ENCODE measurements around the gene GRIK5. TPM values are rescaled to one million over a fixed set of nuclear protein-coding genes. Genes with fewer than 3 reads are reported as not detected.
A peak's percentile ranks its signal among the peaks of the same experiment; 100 is the strongest.
"Not testable (repeated sequence)": the region's sequence is repeated elsewhere in the genome, so short reads cannot be mapped to it uniquely, and the experiment has no call there.

The GRIK5 gene
- polyA plus RNA-seq, 6 donors from 2014 or later = not detected

DNA sequence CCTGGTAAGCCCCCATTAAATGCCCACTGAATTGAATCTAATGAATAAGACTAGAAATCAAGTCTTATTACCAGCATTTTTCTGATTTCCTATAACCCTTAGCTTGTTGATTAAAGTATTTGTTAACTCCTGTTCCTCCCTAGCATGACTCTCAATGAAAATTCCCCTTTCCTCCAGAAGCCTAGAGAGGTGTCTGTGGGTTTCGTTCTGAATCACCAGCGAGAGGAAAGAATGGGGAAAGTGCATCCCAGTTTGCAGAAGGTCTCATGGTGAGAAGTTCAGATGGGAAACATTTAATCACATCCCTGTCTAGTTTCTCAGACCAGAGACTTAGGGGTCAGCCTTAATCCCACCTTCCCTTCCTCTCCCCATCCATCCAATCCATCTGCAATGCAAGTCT, 35.4 kb upstream of the GRIK5 start:
- no peak for DNase-seq
- Mint-ChIP-seq H3K4me1 (peaks cover 47 to 58% (median 57%) of the 10 kb centered on the region in 3 donors), H3K27ac (peak overlapping the region in 4 of 6 donors; percentile 7 to 78 (median 44)), H3K36me3 (peaks cover 0 to 9% of the 10 kb centered on the region in 2 donors), H3K4me3 (no peak overlapping the region), H3K27me3 (no peaks in the 10 kb centered on the region), H3K9me3 (no peaks in the 10 kb centered on the region)
- no peak for ATAC-seq (ENCODE audit: low read depth in 2 of 2)

DNA sequence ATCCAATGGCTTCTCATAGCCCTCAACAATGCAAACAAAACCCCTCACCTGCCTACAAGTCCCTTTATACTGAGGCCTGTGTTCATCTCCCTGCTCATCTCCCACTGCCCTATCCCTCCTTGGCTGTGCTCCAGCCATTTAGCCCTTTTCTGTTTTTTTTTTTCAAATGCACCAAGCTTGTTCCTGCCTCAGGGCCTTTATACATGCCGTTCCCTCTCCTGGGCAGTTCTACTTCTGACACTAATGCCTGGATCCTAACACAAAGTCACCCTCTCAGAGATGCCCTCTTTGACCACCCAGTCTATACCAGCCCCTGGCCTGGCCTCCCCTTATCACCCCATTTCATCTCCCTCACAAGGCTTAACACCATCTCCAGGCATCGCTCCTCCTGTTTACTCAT, 32.9 kb upstream of the GRIK5 start:
- Mint-ChIP-seq H3K27me3 (no peaks in the 10 kb centered on the region), H3K4me3 (peak overlapping the region in 2 of 8 donors; percentile 7 to 51), H3K4me1 (peaks cover 38 to 47% (median 42%) of the 10 kb centered on the region in 3 donors), H3K27ac (peak overlapping the region in 5 of 6 donors; percentile 5 to 87 (median 27)), H3K9me3 (no peaks in the 10 kb centered on the region), H3K36me3 (peaks cover 0 to 9% of the 10 kb centered on the region in 2 donors)
- ATAC-seq (ENCODE audit: low read depth in 2 of 2) (no peak), DNase-seq (no peak)

DNA sequence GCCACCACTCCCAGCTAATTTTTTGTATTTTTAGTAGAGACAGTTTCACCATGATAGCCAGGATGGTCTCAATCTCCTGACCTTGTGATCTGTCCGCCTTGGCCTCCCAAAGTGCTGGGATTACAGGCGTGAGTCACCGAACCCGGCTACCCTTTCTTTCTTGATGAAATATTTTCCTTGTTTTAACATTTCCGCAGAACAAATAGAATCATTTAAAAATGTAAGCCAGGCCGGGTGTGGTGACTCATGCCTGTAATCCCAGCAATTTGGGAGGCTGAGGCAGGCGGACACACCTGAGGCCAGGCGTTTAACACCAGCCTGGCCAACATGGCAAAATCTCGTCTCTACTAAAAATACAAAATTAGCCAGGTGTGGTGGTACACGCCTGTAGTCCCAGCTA, 30.2 kb upstream of the GRIK5 start:
- DNase-seq; H3K4me3 Mint-ChIP-seq; H3K27me3 Mint-ChIP-seq; ATAC-seq (ENCODE audit: low read depth in 2 of 2); H3K9me3 Mint-ChIP-seq; H3K36me3 Mint-ChIP-seq: not testable (repeated sequence)
- Mint-ChIP-seq H3K27ac (peak overlapping the region in 1 of 6 donors; percentile 57), H3K4me1 (peaks cover 22 to 27% (median 25%) of the 10 kb centered on the region in 3 donors)

DNA sequence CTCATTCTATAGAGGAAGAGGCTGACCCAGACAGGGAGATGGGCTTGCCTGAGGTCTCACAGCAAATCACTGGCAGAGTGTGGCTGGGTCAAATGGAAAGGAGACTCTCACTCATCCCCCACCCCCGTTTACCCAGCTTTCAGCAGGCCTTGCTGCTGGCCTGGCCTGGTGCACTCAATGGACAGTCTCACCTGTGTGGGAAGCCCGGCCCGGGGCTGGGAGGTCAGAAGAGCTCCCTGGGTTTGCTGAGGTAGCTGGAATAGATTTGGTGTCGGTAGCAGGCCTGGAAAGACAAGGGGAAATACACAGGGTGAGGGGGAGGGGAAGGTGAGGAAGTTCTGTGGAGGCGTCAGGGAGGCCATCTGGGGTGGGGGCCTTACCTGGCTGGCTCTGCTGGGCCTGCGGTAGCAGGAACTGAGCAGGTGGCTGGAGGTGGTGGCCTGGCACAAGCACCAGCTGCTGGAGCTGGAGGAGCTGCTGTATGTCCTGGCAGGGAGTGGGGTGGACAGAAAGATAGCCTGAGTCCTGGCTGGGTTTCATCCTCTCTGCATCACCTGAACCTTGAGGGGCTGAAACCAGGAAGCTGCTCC, 29.4 kb upstream of the GRIK5 start:
- H3K27ac Mint-ChIP-seq = peak overlapping the region in 2 of 6 donors; percentile 54 to 57
- H3K4me1 Mint-ChIP-seq = peaks cover 15 to 25% (median 19%) of the 10 kb centered on the region in 3 donors
- H3K36me3 Mint-ChIP-seq = peaks cover 5 to 8% of the 10 kb centered on the region in 2 donors
- ATAC-seq (ENCODE audit: low read depth in 2 of 2) = no peak
- H3K27me3 Mint-ChIP-seq = no peaks in the 10 kb centered on the region
- no peaks in the 10 kb centered on the region for H3K9me3 Mint-ChIP-seq
- peak overlapping the region in 1 of 8 donors; percentile 50 for H3K4me3 Mint-ChIP-seq
- no peak for DNase-seq

DNA sequence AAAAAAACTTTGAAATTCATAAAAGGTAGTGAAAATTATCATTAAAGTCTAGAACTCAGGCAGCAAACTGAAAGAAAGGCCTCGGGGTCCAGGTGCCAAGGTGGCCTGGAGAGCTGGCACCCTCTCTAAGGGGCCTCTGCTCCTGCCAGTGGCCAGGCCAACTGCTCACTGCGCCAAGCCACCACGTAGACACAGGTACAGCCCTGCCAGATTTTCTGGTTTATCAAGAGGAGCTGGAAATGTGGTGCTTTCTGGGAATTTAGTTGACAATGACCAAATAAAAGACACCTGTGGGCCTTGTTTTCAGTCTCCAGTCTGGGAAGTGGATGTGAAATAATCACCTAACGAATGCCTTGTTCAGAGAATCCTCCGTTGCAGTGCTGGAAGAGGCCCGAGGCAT, 28.8 kb upstream of the GRIK5 start:
- Mint-ChIP-seq H3K36me3 (peaks cover 5 to 14% of the 10 kb centered on the region in 2 donors), H3K4me1 (peaks cover 17 to 27% (median 19%) of the 10 kb centered on the region in 3 donors), H3K4me3 (no peak overlapping the region), H3K9me3 (no peaks in the 10 kb centered on the region), H3K27me3 (no peaks in the 10 kb centered on the region), H3K27ac (no peak overlapping the region)
- no peak for DNase-seq
- no peak for ATAC-seq (ENCODE audit: low read depth in 2 of 2)

DNA sequence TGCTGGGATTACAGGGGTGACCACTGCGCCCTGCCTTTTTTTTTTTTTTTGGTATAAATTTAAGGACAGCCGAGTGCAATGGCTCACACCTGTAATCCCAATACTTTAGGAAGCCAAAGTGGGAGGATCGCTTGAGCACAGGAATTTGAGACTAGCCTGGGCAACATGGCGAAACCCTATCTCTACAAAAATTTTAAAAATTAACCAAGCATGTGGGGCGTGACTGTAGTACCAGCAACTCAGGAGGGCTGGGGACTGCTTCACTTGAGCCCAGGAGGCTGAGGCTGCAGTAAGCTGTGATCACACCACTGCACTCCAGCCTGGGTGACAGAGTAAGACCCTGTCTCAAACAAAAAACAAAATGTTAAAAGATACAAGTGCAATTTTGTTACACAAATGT, 27.5 kb upstream of the GRIK5 start:
- H3K4me1 Mint-ChIP-seq = peaks cover 9 to 24% (median 12%) of the 10 kb centered on the region in 3 donors
- DNase-seq = no peak
- peaks cover 5 to 14% of the 10 kb centered on the region in 2 donors for H3K36me3 Mint-ChIP-seq
- no peaks in the 10 kb centered on the region for H3K27me3 Mint-ChIP-seq
- H3K27ac Mint-ChIP-seq = no peak overlapping the region
- no peak for ATAC-seq (ENCODE audit: low read depth in 2 of 2)
- H3K9me3 Mint-ChIP-seq = no peaks in the 10 kb centered on the region
- H3K4me3 Mint-ChIP-seq = no peak overlapping the region

DNA sequence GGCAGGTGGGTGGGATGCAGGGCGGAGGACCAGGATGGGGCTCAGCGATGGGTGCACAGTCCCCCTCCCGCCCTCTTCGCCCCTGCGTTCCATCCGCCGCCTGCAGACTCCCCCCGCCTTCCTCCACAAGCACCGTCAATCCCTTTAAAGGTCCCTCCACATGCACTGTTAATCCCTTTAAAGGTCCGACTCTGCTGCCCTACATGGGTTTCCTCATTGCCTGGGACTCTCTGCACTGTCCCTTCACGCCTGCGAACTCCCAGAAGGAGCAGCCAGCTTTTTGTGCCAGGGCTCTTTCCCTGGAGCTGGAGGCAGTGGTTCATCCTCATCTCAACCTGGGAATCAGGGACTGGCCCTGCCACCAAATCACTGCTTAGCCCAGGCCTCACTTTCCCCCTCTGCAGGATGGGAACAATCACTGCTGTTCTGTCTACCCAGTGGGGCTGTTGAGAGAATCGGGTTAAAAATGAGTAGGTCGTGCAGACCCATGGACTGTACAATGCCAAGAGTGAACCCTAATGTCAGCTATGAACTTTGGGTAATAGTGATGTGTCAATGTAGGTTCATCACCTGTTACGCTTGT, 26.3 kb upstream of the GRIK5 start:
- peaks cover 5 to 14% of the 10 kb centered on the region in 2 donors for H3K36me3 Mint-ChIP-seq
- ATAC-seq (ENCODE audit: low read depth in 2 of 2) (no peak), DNase-seq (no peak)
- H3K27me3 Mint-ChIP-seq = no peaks in the 10 kb centered on the region
- peak overlapping the region in 2 of 6 donors; percentile 30 to 50 for H3K27ac Mint-ChIP-seq
- H3K4me1 Mint-ChIP-seq = peaks cover 15 to 26% (median 15%) of the 10 kb centered on the region in 3 donors
- no peak overlapping the region for H3K4me3 Mint-ChIP-seq
- H3K9me3 Mint-ChIP-seq = no peaks in the 10 kb centered on the region

DNA sequence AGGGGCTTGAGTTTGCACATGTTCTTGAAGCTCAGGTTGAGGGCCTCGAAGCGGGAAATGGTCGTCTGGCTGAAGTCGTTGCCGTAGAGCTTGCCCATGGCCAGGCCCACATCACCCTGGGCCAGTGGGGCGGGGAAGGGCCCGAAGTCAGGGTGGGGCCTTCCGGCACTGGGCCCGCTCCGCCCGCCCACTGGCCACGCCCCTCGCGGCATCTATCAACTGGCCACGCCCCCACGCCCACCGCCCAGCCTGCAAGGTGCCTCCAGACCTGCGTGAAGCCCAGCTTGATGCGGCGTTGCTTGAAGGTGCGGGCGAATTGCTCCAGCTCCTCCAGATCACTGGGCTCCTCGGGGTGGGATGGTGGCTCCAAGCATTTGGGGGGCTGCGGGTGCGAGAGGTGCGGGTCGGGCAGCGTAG, 25.8 kb upstream of the GRIK5 start:
- Mint-ChIP-seq H3K27me3 (no peaks in the 10 kb centered on the region), H3K4me1 (peaks cover 15 to 28% (median 21%) of the 10 kb centered on the region in 3 donors), H3K36me3 (peaks cover 5 to 19% of the 10 kb centered on the region in 2 donors), H3K9me3 (no peaks in the 10 kb centered on the region), H3K27ac (no peak overlapping the region), H3K4me3 (no peak overlapping the region)
- ATAC-seq (ENCODE audit: low read depth in 2 of 2) (no peak), DNase-seq (no peak)

DNA sequence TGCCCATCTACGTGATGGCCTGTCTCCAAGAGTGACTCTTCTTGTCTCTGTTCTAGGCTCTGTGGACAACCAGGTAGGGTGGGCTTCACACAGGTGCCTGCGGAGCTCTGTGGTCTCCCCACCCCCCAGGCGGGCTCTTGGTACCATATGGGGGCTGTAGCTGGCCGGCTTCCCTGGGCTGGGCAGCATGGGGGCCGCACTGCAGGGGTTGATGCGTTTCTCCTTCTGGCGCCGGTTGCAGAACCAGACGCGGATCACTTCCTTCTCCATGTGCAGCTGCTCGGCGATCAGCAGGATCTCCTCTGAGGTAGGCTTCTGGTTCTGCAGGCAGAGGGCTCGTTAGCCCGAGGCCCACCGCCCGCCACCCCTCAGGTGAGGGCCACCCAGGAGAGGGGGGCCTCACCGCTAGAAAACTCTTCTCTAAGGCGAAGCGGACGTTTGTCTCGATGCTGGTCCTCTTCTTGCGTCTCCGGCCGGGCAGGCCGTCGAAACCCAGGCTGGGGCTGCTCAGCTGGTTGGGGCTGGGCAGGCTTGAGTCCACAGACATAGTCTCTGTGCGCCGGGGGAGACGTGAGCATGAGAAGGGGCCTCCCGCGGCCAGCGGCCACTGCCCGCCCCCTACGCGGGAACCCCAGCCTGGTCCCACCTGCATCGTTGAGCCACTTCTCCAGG, 25.3 kb upstream of the GRIK5 start:
- no peaks in the 10 kb centered on the region for H3K9me3 Mint-ChIP-seq
- no peaks in the 10 kb centered on the region for H3K27me3 Mint-ChIP-seq
- no peak overlapping the region for H3K4me3 Mint-ChIP-seq
- ATAC-seq (ENCODE audit: low read depth in 2 of 2) (no peak), DNase-seq (no peak)
- peaks cover 20 to 32% (median 26%) of the 10 kb centered on the region in 3 donors for H3K4me1 Mint-ChIP-seq
- H3K27ac Mint-ChIP-seq = peak overlapping the region in 2 of 6 donors; percentile 68 to 83
- peaks cover 5 to 23% of the 10 kb centered on the region in 2 donors for H3K36me3 Mint-ChIP-seq

DNA sequence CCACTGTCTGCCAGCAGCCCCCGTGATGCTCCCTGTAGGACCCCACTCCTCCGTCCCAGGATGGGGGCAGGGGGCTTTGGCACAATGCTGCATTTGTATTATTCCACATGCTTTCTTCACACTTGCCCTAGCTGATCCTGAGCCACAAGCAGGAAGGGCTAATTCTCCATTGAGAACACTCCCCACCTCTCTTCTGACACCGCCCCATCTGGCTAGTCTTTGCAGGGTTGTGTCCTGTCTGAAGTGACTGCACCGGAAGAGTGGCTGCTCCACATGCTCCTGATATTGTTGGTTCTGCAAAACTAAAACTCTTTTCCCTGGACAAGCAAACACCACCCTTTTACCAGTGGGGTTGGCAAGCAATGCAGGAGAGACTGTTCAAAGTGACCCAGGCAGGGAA, 23.9 kb upstream of the GRIK5 start:
- Mint-ChIP-seq H3K4me1 (peaks cover 25 to 40% (median 34%) of the 10 kb centered on the region in 3 donors), H3K27me3 (no peaks in the 10 kb centered on the region), H3K4me3 (no peak overlapping the region), H3K36me3 (peaks cover 5 to 23% of the 10 kb centered on the region in 2 donors), H3K27ac (peak overlapping the region in 4 of 6 donors; percentile 17 to 90 (median 44)), H3K9me3 (no peaks in the 10 kb centered on the region)
- ATAC-seq (ENCODE audit: low read depth in 2 of 2) (no peak), DNase-seq (no peak)

DNA sequence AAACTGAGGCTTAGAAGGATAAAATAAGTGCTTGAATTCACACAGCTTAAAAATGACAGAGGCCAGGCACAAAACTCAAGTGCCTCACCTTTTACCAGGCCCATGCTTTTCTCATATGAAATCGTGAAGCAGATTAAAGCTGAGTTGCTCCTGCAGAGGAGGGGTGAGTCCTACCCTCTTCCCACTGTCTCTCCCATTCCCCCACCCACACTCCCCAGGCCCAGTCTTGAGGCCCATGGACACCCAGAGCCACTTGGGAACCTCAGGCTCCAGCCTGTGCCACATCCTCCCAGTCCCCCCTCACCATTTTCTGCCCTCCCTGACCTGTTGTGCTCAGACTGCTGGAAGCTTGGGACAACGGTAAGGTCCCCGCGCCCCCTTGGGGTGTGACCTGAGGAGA, 23.5 kb upstream of the GRIK5 start:
- no peak overlapping the region for H3K4me3 Mint-ChIP-seq
- H3K27ac Mint-ChIP-seq = no peak overlapping the region
- DNase-seq (no peak), ATAC-seq (ENCODE audit: low read depth in 2 of 2) (no peak)
- no peaks in the 10 kb centered on the region for H3K9me3 Mint-ChIP-seq
- H3K36me3 Mint-ChIP-seq = peaks cover 5 to 23% of the 10 kb centered on the region in 2 donors
- H3K4me1 Mint-ChIP-seq = peaks cover 29 to 43% (median 38%) of the 10 kb centered on the region in 3 donors
- no peaks in the 10 kb centered on the region for H3K27me3 Mint-ChIP-seq

DNA sequence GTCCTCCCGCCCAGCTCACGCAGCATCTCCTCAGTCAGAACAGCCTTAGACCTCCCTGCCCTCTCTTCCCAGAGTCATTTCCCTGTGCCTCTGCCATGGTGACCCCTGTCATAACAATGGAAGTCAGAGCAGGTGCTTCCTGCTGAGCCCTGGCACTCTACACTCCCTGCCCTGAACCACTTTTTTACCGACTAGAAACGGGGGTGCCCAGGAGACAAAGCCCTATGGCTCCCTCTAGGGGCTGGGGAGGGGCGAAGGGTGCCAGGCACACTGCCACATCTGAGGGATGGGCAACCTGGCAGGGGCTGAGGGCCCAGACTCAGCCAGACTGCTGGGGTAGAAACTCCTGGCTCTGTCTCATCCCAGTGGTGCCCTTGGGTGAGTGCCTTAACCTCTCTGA, 22.3 kb upstream of the GRIK5 start:
- peak overlapping the region; percentile 12 to 96 (median 90) for H3K27ac Mint-ChIP-seq

DNA sequence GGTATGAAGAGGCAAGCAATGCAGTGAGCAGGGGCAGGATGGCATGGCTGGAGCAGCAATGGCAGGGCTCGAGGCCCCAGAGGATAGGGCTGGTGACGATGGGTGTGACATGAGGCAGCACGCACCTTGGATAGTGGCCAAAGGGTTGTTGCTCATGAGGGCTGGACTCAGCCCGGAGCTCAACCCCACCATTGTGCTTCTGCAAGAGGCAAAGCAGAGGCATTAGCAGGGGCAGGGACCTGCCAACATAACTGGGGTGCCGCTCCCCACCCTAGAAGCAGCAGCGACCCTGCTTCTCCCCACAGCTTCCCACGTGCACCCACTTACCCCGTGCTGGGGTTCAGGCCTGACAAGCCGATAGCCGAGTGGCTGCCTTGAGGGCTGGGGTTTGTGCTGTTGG, 21.7 kb upstream of the GRIK5 start:
- peak overlapping the region in 2 of 8 donors; percentile 29 to 40 for H3K4me3 Mint-ChIP-seq
- H3K27ac Mint-ChIP-seq = peak overlapping the region in 3 of 6 donors; percentile 70 to 92 (median 90)

More for the DNA sequence above, 22.3 kb upstream of the GRIK5 start:
- ATAC-seq (ENCODE audit: low read depth in 2 of 2) (peak; percentile 79 to 83), DNase-seq (peak; percentile 44)
- peak overlapping the region in 2 of 8 donors; percentile 20 to 66 for H3K4me3 Mint-ChIP-seq
- peaks cover 5 to 23% of the 10 kb centered on the region in 2 donors for H3K36me3 Mint-ChIP-seq
- H3K27me3 Mint-ChIP-seq = no peaks in the 10 kb centered on the region
- peaks cover 35 to 53% (median 50%) of the 10 kb centered on the region in 3 donors for H3K4me1 Mint-ChIP-seq
- H3K9me3 Mint-ChIP-seq = no peaks in the 10 kb centered on the region

More for the DNA sequence above, 21.7 kb upstream of the GRIK5 start:
- no peak for DNase-seq
- Mint-ChIP-seq H3K36me3 (peaks cover 3 to 23% of the 10 kb centered on the region in 2 donors), H3K4me1 (peaks cover 38 to 56% (median 55%) of the 10 kb centered on the region in 3 donors), H3K27me3 (no peaks in the 10 kb centered on the region), H3K9me3 (no peaks in the 10 kb centered on the region)
- no peak for ATAC-seq (ENCODE audit: low read depth in 2 of 2)

Data from naive B cell (primary cell).